Left renal pelvis (tissue), 4 donors: ENCODE results near the gene PPAN. TPM values are rescaled to one million over a fixed set of nuclear protein-coding genes. Genes with fewer than 3 reads are reported as not detected.
A peak's percentile ranks its signal among the peaks of the same experiment; 100 is the strongest.

Experiments used
- DNase-seq, 4 donors: peaks; one replicate each; pipeline ENCODE4 v3.0.0-alpha.2; 2013; ENCODE audit warnings: low read depth in 4 of 4, low spot score in 3 of 4
- polyA plus RNA-seq, 4 donors: library from polyadenylated mRNA; unstranded; fragments of 120-200 nt; gene quantifications; one replicate each; pipeline ENCODE4 v1.2.1, GENCODE V29; 2013; ENCODE audit not compliant: insufficient read length in 4 of 4

Gene PPAN
- polyA plus RNA-seq, 4 donors: 20.6 to 39.8 (median 25.9) TPM

DNA sequence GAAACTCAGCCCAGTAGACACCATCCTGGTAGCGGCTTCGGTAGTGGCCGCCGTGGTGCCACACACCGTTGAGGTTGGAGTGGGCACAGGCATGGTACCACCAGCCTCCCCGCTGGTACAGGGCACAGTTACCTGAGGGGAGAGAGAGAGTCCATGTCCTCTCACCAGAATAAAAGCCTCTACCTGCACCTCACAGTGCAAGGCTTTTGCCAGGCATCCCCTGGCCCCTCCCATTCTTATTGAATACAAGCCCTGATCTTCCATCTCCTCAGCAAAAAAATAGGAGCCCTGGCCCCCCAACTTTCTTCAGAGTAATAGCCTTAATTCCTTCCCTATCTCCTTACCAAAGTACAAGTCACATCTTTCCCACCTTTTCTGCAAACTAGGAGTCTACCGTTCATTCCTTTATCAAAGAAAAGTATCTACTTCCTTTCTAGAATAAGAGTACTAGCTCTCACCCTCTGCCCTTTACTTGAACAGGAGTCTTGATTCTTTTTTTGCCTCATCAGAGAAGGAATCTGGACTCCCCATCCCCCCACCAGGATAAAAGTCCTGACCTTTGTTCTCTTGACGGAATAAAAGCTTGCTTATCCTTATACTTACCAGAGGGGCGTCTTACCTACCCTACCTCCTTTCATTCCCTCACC lies 13.4 kb upstream of the PPAN start:
- DNase-seq: no peak

- no peak for DNase-seq
Measured at GRCh38 chr19:10093295-10094186, 12.6 kb upstream of the PPAN start.

- no peak for DNase-seq
Measured at GRCh38 chr19:10095622-10095947, 10.6 kb upstream of the PPAN start.

DNA sequence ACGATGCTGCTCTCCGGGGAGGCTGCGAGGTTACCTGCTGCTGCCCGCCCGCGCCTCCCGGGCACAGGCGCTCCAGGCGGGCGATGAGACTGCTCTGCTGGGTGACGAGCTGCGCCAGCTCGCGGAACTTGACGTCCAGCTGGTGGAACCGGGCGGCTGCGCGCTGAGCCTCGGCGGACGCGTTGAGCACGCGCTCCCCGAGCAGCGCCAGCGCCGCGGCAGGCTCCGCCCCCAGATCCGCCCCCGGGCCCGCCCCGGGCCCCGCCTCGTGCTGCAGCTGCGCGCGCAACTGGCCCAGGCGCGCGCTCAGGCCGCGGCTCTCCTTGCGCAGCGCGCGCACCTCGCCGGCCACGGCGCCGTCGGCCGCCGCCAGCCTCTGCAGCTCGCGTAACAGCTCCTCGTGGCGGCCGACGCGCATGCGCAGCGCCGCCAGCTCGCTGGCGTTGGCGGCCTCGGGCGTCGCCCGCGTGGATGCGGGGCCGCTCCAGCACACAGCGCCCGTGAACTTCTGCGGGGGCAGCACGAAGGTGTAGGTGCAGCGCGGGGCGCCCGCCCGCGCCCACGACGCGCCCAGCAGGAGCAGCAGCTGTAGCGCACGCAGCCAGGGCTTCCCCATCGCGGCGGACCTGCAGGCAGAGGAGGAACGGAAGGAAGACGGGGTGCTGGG lies 10.1 kb upstream of the PPAN start:
- DNase-seq: peak; percentile 68 to 87 (median 84)

GRCh38 chr19:10096615-10096963 lies 9.6 kb upstream of the PPAN start:
- no peak for DNase-seq

DNA sequence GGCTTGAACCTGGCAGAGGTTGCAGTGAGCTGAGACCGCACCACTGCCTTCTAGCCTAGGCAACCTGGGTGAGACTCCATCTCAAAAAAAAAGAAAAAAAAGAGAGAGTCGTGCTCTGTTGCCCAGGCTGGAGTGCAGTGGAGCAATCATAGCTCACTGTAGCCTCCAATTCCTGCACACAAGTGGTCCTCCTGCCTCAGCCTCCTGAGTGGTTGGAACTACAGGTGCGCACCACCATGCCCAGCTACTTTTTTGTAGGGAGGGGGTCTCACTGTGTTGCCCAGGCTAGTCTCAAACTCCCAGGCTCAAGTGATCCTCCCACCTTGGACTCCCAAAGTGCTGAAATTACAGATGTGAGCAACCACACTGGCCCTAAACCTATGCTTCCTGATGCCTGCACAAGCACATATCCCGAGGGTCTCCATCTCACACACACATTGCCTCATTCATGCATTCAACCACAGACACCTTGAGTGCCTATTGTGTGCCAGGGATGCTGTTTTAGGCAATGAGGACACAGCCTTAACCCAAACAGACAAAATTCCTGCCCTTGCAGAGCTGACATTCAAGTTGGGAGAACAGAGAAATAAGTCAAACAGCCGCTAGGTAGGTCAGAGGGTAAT lies 5.9 kb upstream of the PPAN start:
- DNase-seq: no peak

- peak in 1 of 4 donors; percentile 25 for DNase-seq
Measured at GRCh38 chr19:10102787-10103236, 3.4 kb upstream of the PPAN start.

- DNase-seq: no peak
Measured at GRCh38 chr19:10104130-10104513, 2.0 kb upstream of the PPAN start.

DNA sequence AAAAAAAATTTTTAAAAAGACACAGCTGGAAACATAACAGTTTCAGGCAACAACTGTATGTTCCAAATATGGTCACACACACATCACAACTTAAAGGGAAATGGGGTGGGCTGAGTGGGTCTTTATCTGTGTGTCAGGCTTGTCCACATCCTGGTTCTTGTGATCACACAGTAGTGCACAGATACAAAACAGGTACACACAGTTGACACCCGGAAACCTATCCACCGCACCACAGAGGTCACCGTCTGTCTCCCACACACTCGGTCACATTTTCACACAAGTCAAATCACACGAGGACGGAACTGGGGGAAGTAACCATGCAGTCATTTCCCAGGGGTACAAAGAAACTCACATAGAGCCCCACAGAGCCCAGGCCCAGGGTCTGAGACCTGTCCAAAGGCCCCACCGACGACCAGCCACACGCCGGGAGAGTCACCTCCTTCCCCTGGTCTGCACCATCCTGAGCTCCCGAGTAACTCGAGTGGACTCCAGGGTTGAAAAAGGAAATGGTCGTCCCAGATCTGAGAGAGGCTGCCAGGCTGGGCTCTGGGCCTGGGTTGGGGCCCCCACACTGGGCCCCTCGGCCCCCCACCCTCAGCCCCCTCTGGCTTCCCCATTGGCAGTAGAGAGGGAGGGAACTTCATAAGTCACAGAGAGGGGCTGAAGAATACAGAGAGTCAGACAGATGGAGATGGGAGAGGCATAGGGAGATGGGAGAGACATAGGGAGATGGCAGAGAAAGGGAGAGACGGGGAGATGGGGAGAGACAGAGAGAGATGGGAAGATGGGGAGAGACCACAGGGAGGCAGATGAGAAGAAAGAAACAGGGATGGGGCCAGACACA lies 1.3 kb upstream of the PPAN start:
- no peak for DNase-seq

DNA sequence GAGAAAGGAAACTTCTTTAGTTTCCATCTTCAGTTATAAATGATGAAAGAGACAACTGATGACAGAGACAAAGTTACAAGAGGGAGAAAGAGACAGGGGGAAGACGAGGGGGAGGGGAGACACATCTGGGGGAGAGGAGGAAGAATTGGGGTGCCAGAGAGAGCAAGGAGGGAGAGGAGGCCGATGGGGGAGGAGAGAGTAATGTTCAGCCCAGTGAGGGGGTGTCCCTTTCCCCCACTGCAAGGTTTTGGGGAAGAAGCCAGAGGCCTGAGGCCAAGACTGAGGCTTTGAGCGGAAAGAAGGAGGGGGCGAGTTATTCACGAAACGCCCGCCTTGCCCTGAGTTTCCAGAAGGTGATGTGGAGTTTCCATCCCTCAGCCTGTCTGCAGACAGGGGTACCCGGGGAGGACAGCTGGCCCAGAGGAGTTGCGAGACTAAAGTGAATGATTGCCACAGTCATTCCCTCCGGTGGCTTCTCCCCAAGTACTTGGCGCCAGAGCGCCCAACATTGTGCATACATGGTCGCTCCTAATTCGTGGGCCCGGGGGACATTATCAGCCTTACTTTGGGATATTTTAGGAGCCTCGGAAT lies 558 bp upstream of the PPAN start:
- DNase-seq: no peak

DNA sequence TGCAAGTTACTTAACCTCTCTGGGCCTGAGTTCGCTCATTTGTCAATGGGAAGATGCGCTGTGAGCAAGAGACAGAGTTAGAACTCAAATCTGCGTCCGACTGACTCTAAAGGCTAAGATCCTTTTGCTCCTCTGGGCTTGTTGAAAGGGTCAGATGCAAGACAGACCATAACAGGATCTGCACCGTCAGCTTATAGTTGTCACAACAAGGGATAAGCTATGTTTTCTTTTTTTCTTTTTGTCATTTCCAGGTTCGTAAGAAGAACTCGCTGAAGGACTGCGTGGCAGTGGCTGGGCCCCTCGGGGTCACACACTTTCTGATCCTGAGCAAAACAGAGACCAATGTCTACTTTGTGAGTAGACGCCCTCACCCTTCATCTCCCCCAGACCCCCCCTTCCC lies 1.1 kb downstream of the PPAN start:
- DNase-seq: no peak

GRCh38 chr19:10107817-10108367 lies 1.7 kb downstream of the PPAN start:
- DNase-seq: no peak

- DNase-seq: no peak
Measured at GRCh38 chr19:10109528-10109927, 3.4 kb downstream of the PPAN start.

- DNase-seq: no peak
Measured at GRCh38 chr19:10110076-10110971, 4.2 kb downstream of the PPAN start.

DNA sequence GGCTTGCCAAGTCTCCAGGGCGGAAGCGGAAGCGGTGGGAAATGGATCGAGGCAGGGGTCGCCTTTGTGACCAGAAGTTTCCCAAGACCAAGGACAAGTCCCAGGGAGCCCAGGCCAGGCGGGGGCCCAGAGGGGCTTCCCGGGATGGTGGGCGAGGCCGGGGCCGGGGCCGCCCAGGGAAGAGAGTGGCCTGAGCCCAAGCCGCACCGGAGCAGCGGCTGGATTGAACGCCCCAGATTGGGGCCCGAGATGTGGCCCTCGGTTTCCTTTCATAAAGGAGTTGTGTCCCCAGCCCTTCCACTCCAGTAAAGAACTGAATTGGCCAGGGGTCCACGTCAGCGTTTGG lies 4.8 kb downstream of the PPAN start:
- DNase-seq: no peak

- no peak for DNase-seq
Measured at GRCh38 chr19:10111405-10111811, 5.2 kb downstream of the PPAN start, which contains the start of gene P2RY11. P2RY11 (plus strand) TSS chr19:10111693; CDS start chr19:10111722, 29 bp downstream.

DNA sequence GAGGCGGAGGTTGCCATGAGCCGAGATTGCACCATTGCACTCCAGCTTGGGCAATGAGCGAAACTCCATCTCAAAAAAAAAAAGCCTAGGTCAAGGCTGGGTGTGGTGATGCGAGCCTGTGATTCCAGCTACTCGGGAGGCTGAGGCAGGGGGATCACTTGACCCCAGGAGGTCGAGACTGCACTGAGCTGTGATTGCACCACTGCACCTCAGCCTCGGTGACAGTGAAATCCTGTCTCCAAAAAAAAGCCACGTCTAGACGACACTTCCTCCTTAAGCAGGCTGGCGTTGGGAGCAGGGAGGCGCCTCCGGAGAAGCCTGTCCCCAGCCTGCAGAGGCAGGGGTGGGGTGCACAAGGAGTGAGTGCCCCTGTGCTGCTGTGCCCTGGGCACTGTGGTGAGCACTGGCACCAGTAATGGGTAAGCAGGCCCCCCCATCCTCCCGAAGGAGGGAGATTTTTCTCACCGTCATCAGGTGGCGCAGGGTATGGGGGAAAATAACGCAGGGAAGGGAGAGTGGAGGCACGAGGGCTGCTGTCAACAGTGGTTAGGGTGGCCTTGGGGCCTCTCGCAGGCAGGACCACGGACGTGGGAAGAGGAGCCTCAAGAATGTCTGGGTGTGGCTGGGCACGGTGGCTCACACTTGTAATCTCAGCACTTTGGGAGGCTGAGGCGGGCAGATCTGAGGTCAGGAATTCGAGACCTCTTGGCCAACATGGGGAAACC lies 6.0 kb downstream of the PPAN start:
- no peak for DNase-seq
